ENCODE data around the gene CDON. TPM values are rescaled to one million over a fixed set of nuclear protein-coding genes. Genes with fewer than 3 reads are reported as not detected.

CDON gene
- total and polyA plus RNA-seq, 9 of the 15 experiments (the other 6 are each of a cell fraction or from before 2014, with no cell fraction given): 0.08 to 0.64 (median 0.40) TPM

GRCh38 chr11:125952973-125953372, 109.7 kb downstream of the CDON start (continued):
- TF ChIP-seq, protein P1, sequence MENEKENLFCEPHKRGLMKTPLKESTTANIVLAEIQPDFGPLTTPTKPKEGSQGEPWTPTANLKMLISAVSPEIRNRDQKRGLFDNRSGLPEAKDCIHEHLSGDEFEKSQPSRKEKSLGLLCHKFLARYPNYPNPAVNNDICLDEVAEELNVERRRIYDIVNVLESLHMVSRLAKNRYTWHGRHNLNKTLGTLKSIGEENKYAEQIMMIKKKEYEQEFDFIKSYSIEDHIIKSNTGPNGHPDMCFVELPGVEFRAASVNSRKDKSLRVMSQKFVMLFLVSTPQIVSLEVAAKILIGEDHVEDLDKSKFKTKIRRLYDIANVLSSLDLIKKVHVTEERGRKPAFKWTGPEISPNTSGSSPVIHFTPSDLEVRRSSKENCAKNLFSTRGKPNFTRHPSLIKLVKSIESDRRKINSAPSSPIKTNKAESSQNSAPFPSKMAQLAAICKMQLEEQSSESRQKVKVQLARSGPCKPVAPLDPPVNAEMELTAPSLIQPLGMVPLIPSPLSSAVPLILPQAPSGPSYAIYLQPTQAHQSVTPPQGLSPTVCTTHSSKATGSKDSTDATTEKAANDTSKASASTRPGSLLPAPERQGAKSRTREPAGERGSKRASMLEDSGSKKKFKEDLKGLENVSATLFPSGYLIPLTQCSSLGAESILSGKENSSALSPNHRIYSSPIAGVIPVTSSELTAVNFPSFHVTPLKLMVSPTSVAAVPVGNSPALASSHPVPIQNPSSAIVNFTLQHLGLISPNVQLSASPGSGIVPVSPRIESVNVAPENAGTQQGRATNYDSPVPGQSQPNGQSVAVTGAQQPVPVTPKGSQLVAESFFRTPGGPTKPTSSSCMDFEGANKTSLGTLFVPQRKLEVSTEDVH (IDR thresholded peaks at IDR 0.05; ENCODE audit: low read depth, partially characterized antibody): no peak
- no peak for TF ChIP-seq CHCHD3 (CRISPR knock-in tag; IDR thresholded peaks at IDR 0.05)

DNA sequence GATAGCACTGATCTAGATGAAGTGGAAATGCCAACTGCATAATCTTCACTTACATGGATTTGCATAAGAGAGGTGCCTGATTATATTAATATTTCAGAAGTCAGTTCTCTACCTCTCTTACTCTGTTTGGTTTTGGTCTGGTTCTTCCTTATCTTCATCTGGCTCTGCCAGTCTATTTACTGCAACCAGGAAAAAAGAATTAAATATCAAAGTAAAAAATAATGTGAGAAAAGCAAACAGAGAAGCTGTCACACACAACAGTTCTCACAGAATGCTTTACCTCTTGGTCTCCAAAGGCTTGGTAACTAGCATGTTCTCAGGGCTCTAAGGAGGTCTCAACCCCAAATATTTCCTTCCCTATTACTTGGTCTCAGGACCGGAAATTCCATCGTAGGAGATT, 110.1 kb downstream of the CDON start:
- POLR2A ChIA-PET: no interaction called here
- peaks cover 0 to 13% of the 10 kb centered on the region in 2 experiments; a peak in 2 of 5 replicates for H3K4me1 ChIP-seq (replicated peaks in 1 of 2; ENCODE audit: control insufficient read depth in 2 of 2, insufficient read depth in 2 of 2, low read length in 2 of 2)
- no TSS peak for BruUV-seq (replicated peaks)
- no peak overlapping the region for H3K4me2 ChIP-seq (ENCODE audit: insufficient read depth, low read length)
- DNase-seq (ENCODE audit: extremely low read depth in 1 of 4, low spot score in 3 of 4) (no peak), FAIRE-seq (no peak), ATAC-seq (no peak)
- WGBS (ENCODE audit: insufficient coverage, low coverage, missing lambda C conversion rate): 0% methylated on average over 2 of the region's 2 CpGs
- H3K36me3 ChIP-seq (ENCODE audit: control insufficient read depth, insufficient read depth, low read length): no peaks in the 10 kb centered on the region
- intact Hi-C loops (cut with micrococcal nuclease): no loop called here
- H3K79me2 ChIP-seq (ENCODE audit: control insufficient read depth, insufficient read depth, low read length): no peaks in the 10 kb centered on the region
- no peak overlapping the region for H3K9ac ChIP-seq (ENCODE audit: insufficient read depth in 1 of 2, low read depth in 2 of 2, low read length in 2 of 2)
- H4K20me1 ChIP-seq (replicated peaks; ENCODE audit: control insufficient read depth, insufficient read depth, low read length): peaks cover 8% of the 10 kb centered on the region; the same call in 1 of the 2 replicates
- H3K4me3 ChIP-seq: no peak overlapping the region
- in situ Hi-C loops (cut with MboI): no loop called here
- no peak overlapping the region for H3K27ac ChIP-seq (ENCODE audit: extremely low read depth, low read depth, low read length)
- H2AFZ ChIP-seq (ENCODE audit: low read depth, low read length): no peak overlapping the region
- CTCF ChIA-PET (ENCODE audit: low intra/inter-chr PET ratio): no interaction called here
- H3K9me1 ChIP-seq (ENCODE audit: control insufficient read depth, insufficient read depth, low read length): peaks cover 4% of the 10 kb centered on the region
- no peaks in the 10 kb centered on the region for H3K9me3 ChIP-seq (replicated peaks; ENCODE audit: control insufficient read depth, insufficient read depth, low read depth, low read length)
- peaks cover 71 to 85% of the 10 kb centered on the region in 2 experiments for H3K27me3 ChIP-seq (ENCODE audit: control insufficient read depth in 2 of 2, insufficient read depth in 2 of 2, low read length in 2 of 2)
- no peak for TF ChIP-seq DPF2 (IDR thresholded peaks at IDR 0.05)
- TF ChIP-seq, protein P2, sequence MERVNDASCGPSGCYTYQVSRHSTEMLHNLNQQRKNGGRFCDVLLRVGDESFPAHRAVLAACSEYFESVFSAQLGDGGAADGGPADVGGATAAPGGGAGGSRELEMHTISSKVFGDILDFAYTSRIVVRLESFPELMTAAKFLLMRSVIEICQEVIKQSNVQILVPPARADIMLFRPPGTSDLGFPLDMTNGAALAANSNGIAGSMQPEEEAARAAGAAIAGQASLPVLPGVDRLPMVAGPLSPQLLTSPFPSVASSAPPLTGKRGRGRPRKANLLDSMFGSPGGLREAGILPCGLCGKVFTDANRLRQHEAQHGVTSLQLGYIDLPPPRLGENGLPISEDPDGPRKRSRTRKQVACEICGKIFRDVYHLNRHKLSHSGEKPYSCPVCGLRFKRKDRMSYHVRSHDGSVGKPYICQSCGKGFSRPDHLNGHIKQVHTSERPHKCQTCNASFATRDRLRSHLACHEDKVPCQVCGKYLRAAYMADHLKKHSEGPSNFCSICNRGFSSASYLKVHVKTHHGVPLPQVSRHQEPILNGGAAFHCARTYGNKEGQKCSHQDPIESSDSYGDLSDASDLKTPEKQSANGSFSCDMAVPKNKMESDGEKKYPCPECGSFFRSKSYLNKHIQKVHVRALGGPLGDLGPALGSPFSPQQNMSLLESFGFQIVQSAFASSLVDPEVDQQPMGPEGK (CRISPR knock-in tag; IDR thresholded peaks at IDR 0.05; ENCODE audit: borderline replicate concordance): no peak
- TF ChIP-seq BACH1 (tag; IDR thresholded peaks at IDR 0.05): no peak
- TF ChIP-seq RBM17 (IDR thresholded peaks at IDR 0.05; ENCODE audit: borderline replicate concordance, low read depth, low read length): no peak
- TF ChIP-seq, protein P3, sequence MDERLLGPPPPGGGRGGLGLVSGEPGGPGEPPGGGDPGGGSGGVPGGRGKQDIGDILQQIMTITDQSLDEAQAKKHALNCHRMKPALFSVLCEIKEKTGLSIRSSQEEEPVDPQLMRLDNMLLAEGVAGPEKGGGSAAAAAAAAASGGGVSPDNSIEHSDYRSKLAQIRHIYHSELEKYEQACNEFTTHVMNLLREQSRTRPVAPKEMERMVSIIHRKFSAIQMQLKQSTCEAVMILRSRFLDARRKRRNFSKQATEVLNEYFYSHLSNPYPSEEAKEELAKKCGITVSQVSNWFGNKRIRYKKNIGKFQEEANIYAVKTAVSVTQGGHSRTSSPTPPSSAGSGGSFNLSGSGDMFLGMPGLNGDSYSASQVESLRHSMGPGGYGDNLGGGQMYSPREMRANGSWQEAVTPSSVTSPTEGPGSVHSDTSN (CRISPR knock-in tag; IDR thresholded peaks at IDR 0.05; ENCODE audit: low read depth): no peak
- TF ChIP-seq, protein P3 (tag; conservative IDR thresholded peaks at IDR 0.05; ENCODE audit: low read depth): no peak
- TF ChIP-seq ARID2 (IDR thresholded peaks at IDR 0.05): no peak
- no peak for TF ChIP-seq ZNF655 (CRISPR knock-in tag; IDR thresholded peaks at IDR 0.05)
- TF ChIP-seq EP400 (IDR thresholded peaks at IDR 0.05): no peak
- TF ChIP-seq ZZZ3 (IDR thresholded peaks at IDR 0.05): no peak
- TF ChIP-seq SMARCA4 (IDR thresholded peaks at IDR 0.05): no peak
- no peak for TF ChIP-seq LEF1 (IDR thresholded peaks at IDR 0.05)
- no peak for TF ChIP-seq ZKSCAN3 (CRISPR knock-in tag; IDR thresholded peaks at IDR 0.05)
